ENCODE measurements around the gene SH3D21.

SH3D21 gene

GRCh38 chr1:36339215-36339614 is 33.0 kb downstream of the SH3D21 start:
- DNase-seq, result no peak

GRCh38 chr1:36339615-36340014 is 33.4 kb downstream of the SH3D21 start:
- DNase-seq, result no peak

GRCh38 chr1:36341626-36342320 is 35.6 kb downstream of the SH3D21 start:
- DNase-seq, result no peak

GRCh38 chr1:36342426-36343185 is 36.4 kb downstream of the SH3D21 start:
- DNase-seq, result peak; percentile 63

- DNase-seq, result no peak
Measured at GRCh38 chr1:36343651-36344394, 37.7 kb downstream of the SH3D21 start.

- no peak for DNase-seq
Measured at GRCh38 chr1:36344395-36344680, 38.2 kb downstream of the SH3D21 start.

- DNase-seq, result no peak
Measured at GRCh38 chr1:36345353-36345752, 39.2 kb downstream of the SH3D21 start.

GRCh38 chr1:36346741-36347370 is 40.7 kb downstream of the SH3D21 start:
- no peak for DNase-seq

GRCh38 chr1:36349241-36349671 is 43.1 kb downstream of the SH3D21 start:
- DNase-seq, result no peak

- DNase-seq, result no peak
Measured at GRCh38 chr1:36349839-36350238, 43.7 kb downstream of the SH3D21 start.

- DNase-seq, result peak; percentile 53
Measured at GRCh38 chr1:36350659-36351226, 44.6 kb downstream of the SH3D21 start.

GRCh38 chr1:36351227-36351977 is 45.2 kb downstream of the SH3D21 start:
- DNase-seq, result no peak

GRCh38 chr1:36352125-36352909 is 46.1 kb downstream of the SH3D21 start:
- DNase-seq, result no peak

GRCh38 chr1:36352910-36353878 is 47.0 kb downstream of the SH3D21 start:
- DNase-seq, result no peak

GRCh38 chr1:36354486-36354885 is 48.3 kb downstream of the SH3D21 start:
- DNase-seq, result no peak

GRCh38 chr1:36355811-36356210 is 49.6 kb downstream of the SH3D21 start:
- DNase-seq, result no peak

GRCh38 chr1:36358514-36359084 is 52.4 kb downstream of the SH3D21 start:
- DNase-seq, result no peak

- no peak for DNase-seq
Measured at GRCh38 chr1:36359383-36359782, 53.2 kb downstream of the SH3D21 start.

GRCh38 chr1:36359911-36360550 is 53.9 kb downstream of the SH3D21 start:
- DNase-seq, result peak; percentile 30

Data from activated CD4-positive, alpha-beta T cell treated with anti-CD3 and anti-CD28 coated beads, Interleukin-2, amount 50 U/mL, for 1 hour (primary cell).